ENCODE measurements around the gene ALDH3A1.

DNA sequence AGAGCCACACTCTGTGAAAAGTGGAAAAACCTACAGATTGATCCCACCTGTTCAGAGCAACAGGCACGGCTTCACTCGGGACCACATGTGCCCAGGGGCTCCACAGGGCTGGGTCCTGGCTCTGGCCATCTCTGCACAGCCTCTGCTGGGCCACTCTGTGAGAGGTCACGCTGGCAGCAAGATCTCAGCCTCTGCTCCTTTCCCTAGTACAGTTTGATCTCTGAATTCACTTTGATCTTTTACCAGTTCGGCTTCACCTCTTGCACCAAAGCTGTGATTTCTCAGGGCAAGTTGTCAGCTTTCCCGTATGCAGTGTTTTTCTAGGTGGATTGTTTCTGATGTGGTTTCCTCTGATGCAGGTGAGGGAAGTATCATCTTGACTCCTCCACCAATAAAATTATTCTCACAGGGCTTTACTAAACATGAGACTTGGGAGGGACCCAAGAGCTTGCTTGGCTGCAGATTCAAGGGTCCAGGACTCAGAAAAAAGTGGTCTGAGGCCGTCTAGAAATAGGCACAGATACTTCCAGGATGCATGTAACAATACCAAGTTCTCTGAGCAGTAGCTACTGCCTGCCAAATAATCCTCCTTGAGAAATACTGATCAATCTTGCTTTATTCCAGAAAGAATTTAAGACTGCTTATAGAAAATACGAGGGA lies 24.0 kb upstream of the ALDH3A1 start:
- TF ChIP-seq, protein P1, sequence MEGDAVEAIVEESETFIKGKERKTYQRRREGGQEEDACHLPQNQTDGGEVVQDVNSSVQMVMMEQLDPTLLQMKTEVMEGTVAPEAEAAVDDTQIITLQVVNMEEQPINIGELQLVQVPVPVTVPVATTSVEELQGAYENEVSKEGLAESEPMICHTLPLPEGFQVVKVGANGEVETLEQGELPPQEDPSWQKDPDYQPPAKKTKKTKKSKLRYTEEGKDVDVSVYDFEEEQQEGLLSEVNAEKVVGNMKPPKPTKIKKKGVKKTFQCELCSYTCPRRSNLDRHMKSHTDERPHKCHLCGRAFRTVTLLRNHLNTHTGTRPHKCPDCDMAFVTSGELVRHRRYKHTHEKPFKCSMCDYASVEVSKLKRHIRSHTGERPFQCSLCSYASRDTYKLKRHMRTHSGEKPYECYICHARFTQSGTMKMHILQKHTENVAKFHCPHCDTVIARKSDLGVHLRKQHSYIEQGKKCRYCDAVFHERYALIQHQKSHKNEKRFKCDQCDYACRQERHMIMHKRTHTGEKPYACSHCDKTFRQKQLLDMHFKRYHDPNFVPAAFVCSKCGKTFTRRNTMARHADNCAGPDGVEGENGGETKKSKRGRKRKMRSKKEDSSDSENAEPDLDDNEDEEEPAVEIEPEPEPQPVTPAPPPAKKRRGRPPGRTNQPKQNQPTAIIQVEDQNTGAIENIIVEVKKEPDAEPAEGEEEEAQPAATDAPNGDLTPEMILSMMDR (IDR thresholded peaks at IDR 0.05): no peak
- TF ChIP-seq ZFX (IDR thresholded peaks at IDR 0.05; ENCODE audit: borderline replicate concordance): no peak
